Type B pancreatic cell (in vitro differentiated cells): ENCODE measurements around the gene PDS5B. TPM values are rescaled to one million over a fixed set of nuclear protein-coding genes. Genes with fewer than 3 reads are reported as not detected.
"Not testable (repeated sequence)": the region's sequence is repeated elsewhere in the genome, so short reads cannot be mapped to it uniquely, and the experiment has no call there.

Experiments
- DNase-seq: peaks from one replicate; pipeline ENCODE4 v3.0.0; 2021; ENCODE audit warnings: mixed read lengths; ENCODE audit not compliant: unreplicated experiment; ENCODE audit errors: extremely low spot score
- H3K27ac Mint-ChIP-seq: 2 replicates; pipeline ENCODE4 v1.8.0; 2021; ENCODE audit warnings: mild to moderate bottlenecking, mixed read lengths
- H3K27me3 Mint-ChIP-seq: 2 replicates; pipeline ENCODE4 v1.8.0; 2021; ENCODE audit warnings: mixed read lengths
- H3K36me3 Mint-ChIP-seq: 2 replicates; pipeline ENCODE4 v1.8.0; 2021; ENCODE audit warnings: mixed read lengths
- H3K4me1 Mint-ChIP-seq: one replicate; pipeline ENCODE4 v1.8.0; 2021; ENCODE audit warnings: mixed read lengths; ENCODE audit not compliant: unreplicated experiment
- H3K4me3 Mint-ChIP-seq: 2 replicates; pipeline ENCODE4 v1.8.0; 2021; ENCODE audit warnings: mild to moderate bottlenecking, mixed read lengths
- H3K9me3 Mint-ChIP-seq: 2 replicates; pipeline ENCODE4 v1.8.0; 2021; ENCODE audit warnings: mixed read lengths
- total RNA-seq: library from RNA; stranded (reverse); gene quantifications from 2 replicates; pipeline ENCODE4 v1.2.1, GENCODE V29; 2021; ENCODE audit warnings: low replicate concordance
- TF ChIP-seq, protein P1 (sequence below): fragments of 200-600 bp; sonication (generic); conservative IDR thresholded peaks from 2 replicates; pipeline ENCODE4 v1.5.0; 2021; ENCODE audit warnings: antibody characterized with exemption, mild to moderate bottlenecking

PDS5B gene
- total RNA-seq, 1 donor from 2014 or later = 69.9 TPM

GRCh38 chr13:32682740-32683139 lies 96.5 kb downstream of the PDS5B start:
- H3K27ac Mint-ChIP-seq = no peak overlapping the region
- no peaks in the 10 kb centered on the region for H3K4me1 Mint-ChIP-seq
- no peaks in the 10 kb centered on the region for H3K9me3 Mint-ChIP-seq
- H3K4me3 Mint-ChIP-seq = no peak overlapping the region
- DNase-seq = no peak
- TF ChIP-seq, protein P1, sequence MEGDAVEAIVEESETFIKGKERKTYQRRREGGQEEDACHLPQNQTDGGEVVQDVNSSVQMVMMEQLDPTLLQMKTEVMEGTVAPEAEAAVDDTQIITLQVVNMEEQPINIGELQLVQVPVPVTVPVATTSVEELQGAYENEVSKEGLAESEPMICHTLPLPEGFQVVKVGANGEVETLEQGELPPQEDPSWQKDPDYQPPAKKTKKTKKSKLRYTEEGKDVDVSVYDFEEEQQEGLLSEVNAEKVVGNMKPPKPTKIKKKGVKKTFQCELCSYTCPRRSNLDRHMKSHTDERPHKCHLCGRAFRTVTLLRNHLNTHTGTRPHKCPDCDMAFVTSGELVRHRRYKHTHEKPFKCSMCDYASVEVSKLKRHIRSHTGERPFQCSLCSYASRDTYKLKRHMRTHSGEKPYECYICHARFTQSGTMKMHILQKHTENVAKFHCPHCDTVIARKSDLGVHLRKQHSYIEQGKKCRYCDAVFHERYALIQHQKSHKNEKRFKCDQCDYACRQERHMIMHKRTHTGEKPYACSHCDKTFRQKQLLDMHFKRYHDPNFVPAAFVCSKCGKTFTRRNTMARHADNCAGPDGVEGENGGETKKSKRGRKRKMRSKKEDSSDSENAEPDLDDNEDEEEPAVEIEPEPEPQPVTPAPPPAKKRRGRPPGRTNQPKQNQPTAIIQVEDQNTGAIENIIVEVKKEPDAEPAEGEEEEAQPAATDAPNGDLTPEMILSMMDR = no peak
- H3K27me3 Mint-ChIP-seq = no peaks in the 10 kb centered on the region
- H3K36me3 Mint-ChIP-seq = peaks cover 54% of the 10 kb centered on the region

DNA sequence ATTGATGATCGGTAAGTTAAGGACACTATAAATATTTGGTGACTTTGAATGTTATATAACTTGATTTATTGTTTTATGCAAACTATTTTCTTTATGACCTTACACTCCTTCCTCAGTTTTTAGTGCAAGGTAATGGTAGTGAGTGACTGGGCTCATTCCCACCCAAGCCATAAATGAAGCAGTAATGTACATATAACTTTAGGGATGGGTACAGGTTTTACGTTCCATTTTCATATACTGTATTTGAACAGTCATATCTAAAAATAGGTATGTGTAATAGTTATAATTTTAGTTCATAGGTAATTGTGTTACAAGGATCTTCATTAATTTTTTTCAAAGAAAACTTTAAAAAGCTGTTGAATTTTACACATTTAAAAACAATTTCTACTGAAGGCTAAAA lies 101.0 kb downstream of the PDS5B start:
- Mint-ChIP-seq H3K36me3 (peaks cover 28% of the 10 kb centered on the region), H3K27ac (no peak overlapping the region), H3K27me3 (no peaks in the 10 kb centered on the region), H3K4me3 (no peak overlapping the region), H3K9me3 (no peaks in the 10 kb centered on the region), H3K4me1 (no peaks in the 10 kb centered on the region)
- TF ChIP-seq, protein P1 = no peak
- DNase-seq = no peak

DNA sequence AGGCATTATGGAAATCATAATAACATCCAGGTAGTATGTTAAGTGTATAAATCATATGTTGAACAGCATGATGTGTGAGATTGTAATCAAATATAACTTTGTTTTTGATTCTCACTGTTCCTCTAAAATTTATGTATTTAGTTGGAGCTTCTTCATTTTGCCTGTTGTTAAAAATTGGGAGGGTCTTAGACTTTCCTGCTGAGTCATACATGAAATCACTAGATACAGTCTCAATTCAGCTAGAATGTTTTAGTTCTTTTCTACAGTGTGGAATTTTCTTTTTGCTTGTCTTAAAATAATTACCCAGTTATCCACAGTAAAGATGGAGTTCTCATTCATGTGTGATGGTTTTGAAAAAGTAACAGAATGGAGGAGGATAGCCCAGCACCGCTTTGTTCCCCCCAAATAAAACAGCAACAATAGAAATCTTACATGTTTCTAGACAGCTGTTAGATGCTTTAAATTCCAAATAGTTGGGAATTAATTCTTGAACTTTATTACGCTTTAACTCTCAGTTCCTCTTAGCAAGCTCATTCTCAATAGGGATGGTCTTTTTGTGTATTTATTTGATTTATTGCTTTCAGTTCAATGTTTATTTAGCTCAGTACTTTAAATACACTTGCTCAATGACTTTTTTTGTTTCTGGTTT lies 109.5 kb downstream of the PDS5B start:
- peaks cover 18% of the 10 kb centered on the region for H3K36me3 Mint-ChIP-seq
- no peak overlapping the region for H3K4me3 Mint-ChIP-seq
- peaks cover 24% of the 10 kb centered on the region for H3K4me1 Mint-ChIP-seq
- H3K27ac Mint-ChIP-seq = no peak overlapping the region
- H3K9me3 Mint-ChIP-seq = no peaks in the 10 kb centered on the region
- TF ChIP-seq, protein P1 = no peak
- no peaks in the 10 kb centered on the region for H3K27me3 Mint-ChIP-seq
- DNase-seq = no peak

DNA sequence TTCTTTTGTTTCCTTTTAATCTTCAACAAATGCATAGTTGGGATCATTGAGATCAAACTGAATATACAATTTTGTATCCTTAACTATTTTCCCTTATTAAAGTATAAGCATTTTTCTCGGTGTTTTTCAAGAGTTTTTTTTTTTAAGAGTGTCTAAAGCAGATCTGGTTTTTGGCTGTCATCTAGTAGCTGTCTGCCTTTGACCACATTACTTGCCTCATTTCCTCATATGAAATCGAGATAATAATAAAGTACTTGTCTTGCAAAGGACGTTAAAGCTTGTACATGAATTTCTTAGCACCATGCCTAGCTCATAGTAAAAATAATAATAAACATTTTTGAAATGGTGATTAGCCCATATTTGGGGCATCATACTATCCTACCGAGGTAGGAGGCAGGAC lies 121.2 kb downstream of the PDS5B start:
- H3K4me3 Mint-ChIP-seq = no peak overlapping the region
- H3K27ac Mint-ChIP-seq = no peak overlapping the region
- peaks cover 43% of the 10 kb centered on the region for H3K36me3 Mint-ChIP-seq
- no peaks in the 10 kb centered on the region for H3K4me1 Mint-ChIP-seq
- DNase-seq = no peak
- peaks cover 3% of the 10 kb centered on the region for H3K9me3 Mint-ChIP-seq
- H3K27me3 Mint-ChIP-seq = no peaks in the 10 kb centered on the region
- TF ChIP-seq, protein P1 = no peak

- Mint-ChIP-seq H3K9me3 (peaks cover 15% of the 10 kb centered on the region), H3K4me3 (no peak overlapping the region), H3K27ac (no peak overlapping the region), H3K36me3 (peaks cover 48% of the 10 kb centered on the region), H3K27me3 (no peaks in the 10 kb centered on the region), H3K4me1 (no peaks in the 10 kb centered on the region)
- TF ChIP-seq, protein P1 = no peak
- no peak for DNase-seq
These were observed 127.1 kb downstream of the PDS5B start for GRCh38 chr13:32713397-32713796.

DNA sequence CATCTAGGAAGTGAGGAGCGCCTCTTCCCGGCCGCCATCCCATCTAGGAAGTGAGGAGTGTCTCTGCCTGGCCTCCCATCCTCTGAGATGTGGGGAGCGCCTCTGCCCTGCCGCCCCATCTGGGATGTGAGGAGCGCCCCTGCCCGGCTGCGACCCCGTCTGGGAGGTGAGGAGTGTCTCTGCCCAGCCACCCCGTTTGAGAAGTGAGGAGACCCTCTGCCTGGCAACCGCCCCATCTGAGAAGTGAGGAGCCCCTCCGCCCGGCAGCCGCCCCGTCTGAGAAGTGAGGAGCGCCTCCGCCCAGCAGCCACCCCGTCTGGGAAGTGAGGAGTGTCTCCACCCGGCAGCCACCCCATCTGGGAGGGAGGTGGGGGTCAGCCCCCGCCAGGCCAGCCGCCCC lies 129.9 kb downstream of the PDS5B start:
- not testable (repeated sequence) for H3K4me1 Mint-ChIP-seq, H3K27ac Mint-ChIP-seq, H3K27me3 Mint-ChIP-seq, DNase-seq, H3K4me3 Mint-ChIP-seq
- Mint-ChIP-seq H3K36me3 (peaks cover 48% of the 10 kb centered on the region), H3K9me3 (peaks cover 15% of the 10 kb centered on the region)
